ENCODE results near the gene AAMP.
"Not testable (repeated sequence)": the region's sequence is repeated elsewhere in the genome, so short reads cannot be mapped to it uniquely, and the experiment has no call there.

DNA sequence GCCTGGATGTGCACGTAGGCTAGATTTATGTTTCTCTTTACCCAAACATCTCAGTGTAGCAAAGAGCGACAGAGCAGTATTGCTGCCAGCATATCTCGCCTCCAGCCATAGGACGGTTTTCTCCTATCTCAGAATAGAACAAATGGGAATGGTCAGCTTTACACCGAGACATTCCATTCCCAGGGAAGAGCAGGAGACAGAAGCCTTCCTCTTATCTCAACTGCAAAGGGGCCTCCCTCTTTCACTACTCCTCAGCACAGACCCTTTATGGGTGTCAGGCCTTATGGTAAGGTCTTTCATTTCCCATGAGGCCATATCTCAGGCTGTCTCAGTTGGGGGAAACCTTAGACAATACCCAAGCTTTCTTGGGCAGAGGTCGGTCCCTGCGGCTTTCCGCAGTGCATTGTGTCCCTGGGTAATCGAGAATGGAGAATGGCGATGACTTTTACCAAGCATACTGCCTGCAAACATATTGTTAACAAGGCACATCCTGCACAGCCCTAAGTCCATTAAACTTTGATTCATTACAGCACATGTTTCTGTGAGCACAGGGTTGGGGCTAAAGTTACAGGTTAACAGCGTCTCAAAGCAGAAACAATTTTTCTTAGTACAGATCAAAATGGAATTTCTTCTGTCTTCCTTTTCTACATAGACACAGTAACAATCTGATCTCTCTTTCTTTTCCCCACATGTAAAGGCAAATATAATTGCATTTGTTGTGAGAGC is 41.8 kb upstream of the AAMP start:
- not testable (repeated sequence) for TF ChIP-seq CTCF (IDR thresholded peaks at IDR 0.05); ZFX (IDR thresholded peaks at IDR 0.05; ENCODE audit: borderline replicate concordance)

Data from 22Rv1 (cell line).